ENCODE data around the gene BAX.
"Not testable (repeated sequence)": the region's sequence is repeated elsewhere in the genome, so short reads cannot be mapped to it uniquely, and the experiment has no call there.

The BAX gene

DNA sequence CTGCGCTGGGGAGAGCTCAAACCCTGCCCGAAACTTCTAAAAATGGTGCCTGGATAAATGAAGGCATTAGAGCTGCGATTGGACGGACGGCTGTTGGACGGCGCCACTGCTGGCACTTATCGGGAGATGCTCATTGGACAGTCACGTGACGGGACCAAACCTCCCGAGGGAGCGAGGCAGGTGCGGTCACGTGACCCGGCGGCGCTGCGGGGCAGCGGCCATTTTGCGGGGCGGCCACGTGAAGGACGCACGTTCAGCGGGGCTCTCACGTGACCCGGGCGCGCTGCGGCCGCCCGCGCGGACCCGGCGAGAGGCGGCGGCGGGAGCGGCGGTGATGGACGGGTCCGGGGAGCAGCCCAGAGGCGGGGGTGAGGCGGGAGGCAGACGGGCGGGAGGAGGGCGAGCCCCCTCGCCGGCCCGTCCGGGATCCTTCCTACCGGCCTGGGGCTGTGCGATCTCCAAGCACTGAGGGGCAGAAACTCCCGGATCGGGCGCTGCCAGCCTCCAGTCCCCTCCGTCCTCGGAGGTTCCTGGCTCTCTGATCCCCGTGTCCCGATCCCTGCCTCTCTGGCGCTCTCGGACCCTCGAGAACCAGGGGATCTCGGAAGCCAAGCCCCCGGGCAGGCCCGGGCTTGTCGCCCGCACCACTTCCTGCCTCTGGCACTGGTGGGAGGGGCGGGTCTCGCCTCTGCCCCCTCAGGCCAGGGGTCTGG lies at the start of gene BAX:
BAX (plus strand) TSS at position 281 of the 713 bp plus-strand sequence; CDS start at position 335, 54 bp downstream.
- peak within 1 kb of the TSS; percentile 98 for H3K4me3 ChIP-seq (ENCODE audit: low read depth, low read length)
- DNase-seq (ENCODE audit: low read depth) = peak; percentile 87
- in situ Hi-C loops (cut with HindIII; ENCODE audit: low sequenced_read_pairs) = no loop called here
- no peak for TF ChIP-seq CTCF (IDR thresholded peaks at IDR 0.05; ENCODE audit: low read depth, low read length, missing control alignments)

DNA sequence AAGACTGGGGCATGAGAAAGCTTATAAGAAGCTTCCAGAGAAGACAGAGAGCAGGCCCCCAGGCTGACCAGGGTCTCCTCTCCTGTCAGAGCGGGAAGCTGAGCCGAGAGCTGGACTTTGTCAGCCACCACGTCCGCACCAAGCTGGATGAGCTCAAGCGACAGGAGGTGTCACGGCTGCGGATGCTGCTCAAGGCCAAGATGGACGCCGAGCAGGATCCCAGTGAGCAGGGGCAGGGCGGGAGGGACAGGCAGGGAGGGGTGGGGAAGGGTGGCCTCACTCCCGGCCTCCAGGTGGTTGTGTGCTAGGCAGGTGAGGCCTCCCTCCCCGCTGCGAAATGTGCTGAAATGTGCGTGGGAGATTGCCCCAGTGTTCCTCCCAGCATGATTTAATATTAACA lies 49.0 kb upstream of the BAX start:
- in situ Hi-C loops (cut with HindIII; ENCODE audit: low sequenced_read_pairs) = no loop called here
- no peak overlapping the region for H3K4me3 ChIP-seq (ENCODE audit: low read depth, low read length)
- no peak for DNase-seq (ENCODE audit: low read depth)
- no peak for TF ChIP-seq CTCF (IDR thresholded peaks at IDR 0.05; ENCODE audit: low read depth, low read length, missing control alignments)

- H3K4me3 ChIP-seq (ENCODE audit: low read depth, low read length) = no peak overlapping the region
- DNase-seq (ENCODE audit: low read depth) = no peak
- TF ChIP-seq CTCF (IDR thresholded peaks at IDR 0.05; ENCODE audit: low read depth, low read length, missing control alignments) = no peak
- in situ Hi-C loops (cut with HindIII; ENCODE audit: low sequenced_read_pairs) = no loop called here
Observed at GRCh38 chr19:48906324-48906723, 48.4 kb upstream of the BAX start.

DNA sequence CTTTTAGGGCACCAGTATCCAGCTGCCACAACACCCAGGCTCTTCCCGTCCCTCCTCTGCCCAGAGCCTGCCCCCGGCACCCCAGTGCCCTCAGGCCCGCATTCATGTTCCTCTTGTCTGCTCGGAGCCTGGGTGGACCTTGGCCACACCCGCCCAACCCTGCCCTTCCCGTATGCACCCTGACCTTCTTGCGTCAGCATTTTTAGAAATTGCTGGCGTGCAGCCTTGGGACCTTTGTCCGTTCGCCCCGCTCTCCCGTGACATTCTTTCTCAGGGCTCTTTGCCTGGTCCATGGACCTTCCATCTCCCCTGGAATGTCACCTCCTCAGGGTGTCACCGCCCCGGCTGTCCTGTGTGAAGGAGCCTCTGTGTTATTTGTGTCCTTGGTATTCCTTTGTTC lies 47.0 kb upstream of the BAX start:
- H3K4me3 ChIP-seq (ENCODE audit: low read depth, low read length) = no peak overlapping the region
- in situ Hi-C loops (cut with HindIII; ENCODE audit: low sequenced_read_pairs) = no loop called here

GRCh38 chr19:48909424-48910077 lies 45.1 kb upstream of the BAX start:
- H3K4me3 ChIP-seq (ENCODE audit: low read depth, low read length); DNase-seq (ENCODE audit: low read depth); in situ Hi-C loops (cut with HindIII; ENCODE audit: low sequenced_read_pairs): not testable (repeated sequence)

More for the DNA sequence above, 47.0 kb upstream of the BAX start:
- no peak for DNase-seq (ENCODE audit: low read depth)
- no peak for TF ChIP-seq CTCF (IDR thresholded peaks at IDR 0.05; ENCODE audit: low read depth, low read length, missing control alignments)

DNA sequence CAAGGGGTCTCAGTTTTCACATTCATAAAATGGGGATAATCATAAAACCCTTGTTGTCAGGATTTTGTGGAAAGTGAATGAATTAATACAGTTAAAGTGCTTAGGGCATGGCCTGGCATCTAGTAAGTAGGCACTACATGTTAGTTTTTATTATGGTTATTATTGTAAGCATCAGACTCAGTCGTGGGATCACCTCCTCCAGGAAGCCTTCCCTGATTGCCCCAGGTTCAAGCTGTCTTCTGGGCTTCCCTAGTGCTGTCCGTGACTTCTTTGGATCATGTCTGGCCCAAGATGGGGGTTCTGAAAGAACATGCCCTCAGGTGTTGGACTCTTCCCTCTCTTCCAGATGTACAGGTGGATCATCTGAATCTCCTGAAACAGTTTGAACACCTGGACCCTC lies 43.9 kb upstream of the BAX start:
- no peak for DNase-seq (ENCODE audit: low read depth)
- in situ Hi-C loops (cut with HindIII; ENCODE audit: low sequenced_read_pairs) = no loop called here
- no peak for TF ChIP-seq CTCF (IDR thresholded peaks at IDR 0.05; ENCODE audit: low read depth, low read length, missing control alignments)

More for the DNA sequence above, 43.9 kb upstream of the BAX start:
- no peak overlapping the region for H3K4me3 ChIP-seq (ENCODE audit: low read depth, low read length)
